ENCODE results near the gene CAMTA1. TPM values are rescaled to one million over a fixed set of nuclear protein-coding genes. Genes with fewer than 3 reads are reported as not detected.

The CAMTA1 gene
- total RNA-seq, 1 experiment from 2014 or later = 69.0 TPM

DNA sequence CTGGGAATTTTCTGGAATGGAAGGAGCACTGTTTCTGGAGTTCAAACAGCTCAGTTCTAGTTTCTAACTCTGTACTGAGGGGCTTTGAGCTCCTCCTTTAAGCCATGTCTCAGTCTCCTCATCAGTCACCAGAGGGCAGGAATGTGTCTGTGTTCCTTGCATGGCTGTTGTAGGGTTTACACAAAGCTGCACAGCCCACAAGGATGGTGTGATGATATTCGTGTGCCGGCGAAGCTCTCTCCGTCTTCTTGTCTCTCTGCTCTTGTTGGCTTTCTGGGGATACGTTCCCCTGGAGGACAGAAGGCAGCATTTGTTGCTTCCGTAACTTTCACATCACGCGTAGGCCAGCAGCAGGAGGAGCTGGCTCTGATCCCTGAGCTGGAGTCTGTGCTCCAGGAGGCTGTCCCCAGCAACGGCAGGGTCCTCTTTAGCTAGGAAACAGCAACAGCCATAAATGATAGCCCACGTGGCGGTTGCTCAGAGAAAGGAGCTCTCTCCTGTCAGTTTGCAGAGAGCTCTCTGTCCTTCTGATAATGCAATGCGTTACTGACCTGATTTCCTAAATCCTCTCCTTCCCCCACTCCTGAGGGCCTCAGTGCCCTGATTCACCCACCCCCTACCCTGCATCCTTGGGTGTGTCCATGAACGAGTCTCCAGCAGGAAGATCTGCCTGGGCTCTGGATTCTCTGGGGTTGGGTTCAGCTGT, 796.7 kb downstream of the CAMTA1 start:
- no peak for DNase-seq (ENCODE audit: low read depth)

DNA sequence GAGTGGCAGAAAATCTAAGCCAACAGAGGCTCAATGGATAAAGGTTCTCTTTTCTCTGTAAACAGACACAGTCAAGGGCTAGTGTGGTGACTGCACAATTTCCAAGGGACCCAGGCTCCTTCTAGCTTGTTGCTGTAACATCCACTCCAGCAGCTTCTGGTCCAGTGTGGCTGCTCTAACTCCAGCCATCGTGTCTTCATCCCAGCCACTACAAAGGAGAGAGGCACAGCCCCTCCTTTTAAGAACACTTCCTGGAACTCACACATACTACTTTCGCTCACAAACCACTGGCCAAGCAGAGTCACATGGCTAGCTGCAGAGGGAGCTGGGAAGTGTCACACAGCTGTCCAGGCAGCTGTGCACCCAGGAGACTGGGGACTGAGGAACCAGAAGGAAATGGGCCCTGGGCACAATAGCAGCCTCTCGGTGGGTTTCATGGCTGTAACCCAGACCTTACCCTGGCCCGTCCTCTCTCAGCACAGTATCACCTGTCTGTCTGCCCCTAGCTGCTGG, 797.3 kb downstream of the CAMTA1 start:
- DNase-seq (ENCODE audit: low read depth) = no peak

DNA sequence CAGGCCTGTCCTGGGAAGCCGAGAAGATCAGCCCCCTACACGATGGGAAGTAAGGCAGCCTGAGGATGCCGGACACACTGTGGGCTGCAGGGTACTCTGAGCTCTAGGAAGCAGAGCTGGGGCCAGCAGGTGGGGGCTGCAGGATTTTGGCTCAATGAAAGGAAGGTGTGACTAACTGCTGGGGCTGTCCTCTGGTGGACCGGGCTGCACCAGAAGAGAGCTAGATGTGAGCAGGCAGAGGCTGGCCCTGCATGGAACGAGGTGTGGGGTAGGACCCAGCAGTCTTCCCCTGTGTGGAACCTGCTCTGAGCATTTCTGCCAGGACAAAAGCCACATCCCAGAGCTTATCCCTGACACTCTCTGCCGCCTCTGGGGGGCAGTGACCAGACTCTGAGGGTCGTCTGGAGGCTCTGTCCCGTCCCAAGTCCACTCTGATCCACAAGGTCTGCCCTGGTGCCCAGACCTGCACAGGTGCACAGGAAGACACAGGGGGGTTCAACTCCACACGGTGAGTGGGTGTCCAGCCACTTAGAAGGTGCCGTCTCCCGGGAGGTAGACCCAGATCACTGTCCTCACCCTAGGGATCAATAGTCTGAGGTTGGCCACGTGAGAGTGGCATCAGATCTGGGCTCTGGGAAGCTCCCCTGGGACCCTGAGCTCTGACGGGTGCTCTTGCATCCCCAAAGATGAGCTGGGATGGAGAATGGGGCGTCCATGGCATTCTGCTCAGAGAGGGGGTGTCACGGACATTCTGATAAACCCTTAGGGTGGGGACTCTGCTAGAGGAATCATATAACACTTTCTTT, 798.2 kb downstream of the CAMTA1 start:
- no peak for DNase-seq (ENCODE audit: low read depth)

- DNase-seq (ENCODE audit: low read depth) = no peak
Observed at GRCh38 chr1:7584157-7584556, 798.9 kb downstream of the CAMTA1 start.

- no peak for DNase-seq (ENCODE audit: low read depth)
Observed at GRCh38 chr1:7584643-7585042, 799.4 kb downstream of the CAMTA1 start.

GRCh38 chr1:7585216-7585907, 800.1 kb downstream of the CAMTA1 start:
- DNase-seq (ENCODE audit: low read depth) = no peak

DNA sequence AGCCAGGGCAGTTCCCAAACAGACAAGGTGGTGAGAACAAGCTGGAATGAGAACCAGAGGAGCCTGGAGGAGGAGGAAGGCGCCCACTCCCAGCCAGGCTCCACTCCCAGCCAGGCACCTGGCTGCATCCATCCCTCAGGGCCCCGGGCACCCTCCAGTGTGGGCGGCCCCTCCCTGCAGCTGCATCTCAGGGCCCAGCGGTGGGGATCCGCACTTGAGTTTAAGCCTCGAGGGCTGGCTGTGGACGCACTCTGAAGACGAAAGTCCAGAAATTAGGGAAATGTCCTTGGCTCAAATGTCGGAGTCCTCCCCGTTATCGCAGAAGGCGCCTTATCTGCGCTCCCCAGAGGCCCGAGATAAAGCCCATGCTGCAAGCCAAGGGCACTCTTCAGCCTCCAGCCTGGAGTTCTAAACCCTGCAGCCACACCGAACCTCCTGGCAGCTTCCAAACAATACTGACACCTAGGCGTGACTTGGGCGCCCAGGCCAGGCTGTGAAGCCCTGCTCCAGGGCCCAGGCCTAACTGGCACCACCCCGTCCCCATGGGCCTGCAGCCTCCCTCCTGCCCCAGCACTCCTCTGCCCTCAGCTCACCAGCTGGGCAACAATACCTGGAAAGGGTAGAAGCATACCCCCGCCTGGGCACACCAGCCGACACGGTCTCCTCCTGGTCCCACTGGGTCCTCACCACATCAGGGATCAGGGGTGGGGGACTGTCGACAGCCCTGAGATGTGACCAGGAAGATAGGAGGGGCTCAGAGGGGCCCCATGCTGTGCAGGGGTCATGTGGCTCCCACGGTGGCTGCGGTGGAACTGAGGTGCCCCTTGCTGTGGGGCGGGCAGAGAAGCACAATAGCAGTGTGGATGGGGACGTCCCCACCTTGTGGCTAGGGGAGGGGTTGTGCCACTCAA, 801.0 kb downstream of the CAMTA1 start:
- DNase-seq (ENCODE audit: low read depth) = no peak

DNA sequence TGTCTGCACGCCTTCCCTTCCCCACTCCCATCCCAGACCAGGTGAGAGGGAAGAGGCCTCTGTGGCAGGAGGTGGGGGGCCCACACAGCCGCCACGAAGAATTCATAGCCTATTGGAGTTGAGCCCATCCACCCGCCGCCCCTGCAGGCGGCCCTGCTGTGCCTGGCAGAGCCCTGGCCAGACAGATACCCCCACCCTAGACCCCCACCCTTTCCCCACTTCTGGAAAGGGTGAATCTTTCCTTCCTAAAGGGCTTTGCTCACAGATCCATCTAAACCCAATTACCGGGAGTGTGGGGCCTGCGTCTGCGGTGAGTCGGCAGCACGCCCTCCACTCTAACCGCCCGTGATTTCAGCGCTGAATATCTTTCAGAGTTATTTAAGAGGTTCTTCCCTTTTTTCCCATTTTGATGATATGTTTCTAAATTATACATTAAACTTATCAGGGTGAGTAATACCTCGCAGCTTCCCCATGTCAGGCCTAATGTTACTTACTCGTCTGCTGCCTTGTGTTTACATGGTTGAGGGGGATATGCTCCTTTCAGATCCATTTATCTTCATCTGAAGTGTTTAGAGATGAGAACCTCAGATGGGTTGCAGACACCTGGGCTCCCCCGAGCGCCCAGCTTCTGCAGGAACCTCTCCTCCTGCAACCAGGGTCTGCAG, 802.0 kb downstream of the CAMTA1 start:
- no peak for DNase-seq (ENCODE audit: low read depth)

DNA sequence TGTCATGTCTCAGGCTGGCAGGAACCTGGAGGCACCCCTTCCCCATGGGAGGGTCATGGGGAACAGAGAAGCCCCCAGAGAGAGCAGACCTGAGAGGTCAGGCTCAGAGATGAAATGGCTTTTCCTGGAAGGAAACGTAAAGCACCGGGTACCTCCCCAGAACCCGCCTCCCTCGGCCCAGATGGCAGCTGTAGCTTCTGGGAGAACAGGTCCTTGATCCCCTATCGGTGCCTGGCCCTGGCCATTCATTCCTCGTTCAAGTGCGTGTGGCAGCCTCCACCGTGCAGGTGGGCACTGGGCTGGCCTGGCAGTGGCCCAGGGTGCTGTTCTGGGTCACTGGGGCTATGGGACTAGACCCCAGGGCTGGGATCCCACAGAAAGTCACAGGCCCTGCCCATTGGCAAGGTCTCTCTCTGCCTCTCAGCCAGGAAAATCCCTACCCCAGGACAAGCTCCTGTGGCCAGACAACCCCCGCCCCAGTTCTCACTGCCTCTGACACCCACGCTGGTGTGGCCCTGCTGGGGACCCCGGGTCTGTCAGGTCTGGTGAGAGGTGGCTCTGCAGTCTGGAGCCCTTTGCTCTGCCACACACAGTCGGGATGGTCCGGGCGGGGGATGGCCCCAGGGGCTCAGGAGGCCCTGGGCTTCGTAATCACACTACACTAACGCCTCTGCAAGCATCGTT, 802.7 kb downstream of the CAMTA1 start:
- no peak for DNase-seq (ENCODE audit: low read depth)

DNA sequence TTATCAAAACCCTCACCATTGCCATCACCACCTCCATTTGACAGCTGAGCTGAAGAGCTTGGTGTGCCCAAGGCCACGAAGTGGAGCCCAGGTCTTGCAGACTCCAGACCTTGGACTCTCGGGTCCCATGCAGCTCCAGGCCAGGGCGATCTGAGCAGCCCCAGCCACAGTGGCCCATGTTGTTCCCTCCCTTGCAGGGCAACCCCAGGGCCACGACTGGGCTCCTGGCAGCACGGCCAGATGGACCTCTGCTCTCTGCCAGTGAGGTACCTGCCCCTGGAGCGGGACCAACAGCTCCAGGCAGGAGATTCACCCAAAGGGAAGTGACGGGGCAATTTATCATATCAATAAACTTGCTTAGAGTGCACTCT, 803.2 kb downstream of the CAMTA1 start:
- DNase-seq (ENCODE audit: low read depth) = no peak

GRCh38 chr1:7589080-7589735, 804.0 kb downstream of the CAMTA1 start:
- no peak for DNase-seq (ENCODE audit: low read depth)

- DNase-seq (ENCODE audit: low read depth) = no peak
Observed at GRCh38 chr1:7589774-7590425, 804.6 kb downstream of the CAMTA1 start.

DNA sequence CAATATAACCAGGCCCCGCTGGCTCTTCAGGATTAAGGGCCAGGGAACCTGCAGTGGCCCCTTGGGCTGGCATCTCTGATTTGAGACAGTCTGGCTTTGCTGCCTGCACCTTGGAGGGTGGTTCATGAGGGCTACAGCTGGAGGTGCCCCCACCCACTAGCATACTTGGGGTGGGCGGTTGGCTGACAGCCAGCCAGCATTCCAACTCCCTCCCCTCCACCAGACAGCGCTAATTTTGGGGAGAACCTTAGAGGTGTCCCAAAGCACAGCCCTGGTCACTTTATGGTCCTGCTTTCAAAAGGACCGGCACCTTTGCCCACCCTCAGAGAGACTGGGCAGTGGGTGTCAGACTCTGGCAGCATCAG, 805.2 kb downstream of the CAMTA1 start:
- DNase-seq (ENCODE audit: low read depth) = no peak

- DNase-seq (ENCODE audit: low read depth) = no peak
Observed at GRCh38 chr1:7591565-7591964, 806.3 kb downstream of the CAMTA1 start.

DNA sequence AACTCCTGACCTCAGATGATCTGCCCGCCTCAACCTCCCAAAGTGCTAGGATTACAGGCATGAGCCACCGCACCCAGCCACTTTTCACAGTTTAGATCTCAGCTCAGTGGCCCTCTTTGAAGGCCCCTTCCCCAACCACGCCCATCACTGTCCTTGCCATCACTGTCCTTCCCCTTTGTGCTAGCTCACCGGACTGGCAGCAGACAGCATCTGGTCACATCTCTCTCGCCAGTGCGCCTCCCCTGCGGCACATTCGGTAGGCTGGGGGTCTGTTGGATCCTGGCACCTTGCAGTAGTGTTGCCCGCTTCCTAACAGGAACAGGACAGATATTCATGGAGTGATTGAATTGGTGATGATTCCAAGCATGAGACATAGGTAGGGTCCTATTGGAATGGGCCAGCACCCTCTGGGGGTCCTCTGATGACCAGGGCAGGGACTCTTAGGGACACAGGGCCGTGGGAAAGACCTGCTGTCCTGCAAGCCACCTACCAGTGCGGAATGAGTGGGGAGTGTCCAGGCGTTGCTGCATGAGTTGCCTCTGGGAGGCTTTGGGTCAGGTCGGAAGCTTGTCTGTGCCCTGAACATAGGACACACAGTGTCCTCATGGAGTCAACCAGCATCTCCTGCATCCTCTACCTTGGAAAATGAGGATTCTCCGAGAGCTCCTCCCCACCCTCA, 807.0 kb downstream of the CAMTA1 start:
- DNase-seq (ENCODE audit: low read depth) = no peak

GRCh38 chr1:7594002-7594713, 808.9 kb downstream of the CAMTA1 start:
- DNase-seq (ENCODE audit: low read depth) = no peak

DNA sequence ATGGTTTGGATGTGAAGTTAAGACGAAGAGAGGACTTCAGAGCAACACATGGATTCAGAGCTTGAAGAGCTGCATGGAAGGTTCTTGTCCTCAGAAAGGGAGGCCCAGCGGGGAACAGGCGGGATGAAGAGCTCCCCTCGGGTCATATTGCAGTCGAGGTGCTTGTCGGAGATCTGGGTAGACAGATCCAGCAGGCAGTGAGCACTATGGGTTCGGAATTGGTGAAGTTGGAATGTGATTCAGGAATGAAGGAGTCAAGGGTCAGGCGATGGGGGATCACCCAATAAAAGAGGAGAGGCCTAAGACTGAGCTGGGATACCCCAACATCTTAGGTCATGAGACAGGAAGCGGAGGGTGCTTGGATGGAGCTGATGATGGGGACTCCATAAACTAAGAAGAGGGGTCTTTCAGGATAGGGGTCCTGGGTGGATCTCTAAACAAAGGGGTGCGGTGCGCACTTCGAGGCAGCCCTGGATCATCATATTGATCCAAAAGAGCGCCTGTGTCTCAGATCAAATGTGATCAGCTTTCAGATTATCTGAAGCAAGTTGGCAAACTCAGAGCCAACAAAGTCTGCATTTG, 809.6 kb downstream of the CAMTA1 start:
- DNase-seq (ENCODE audit: low read depth) = no peak

GRCh38 chr1:7595336-7595735, 810.1 kb downstream of the CAMTA1 start:
- DNase-seq (ENCODE audit: low read depth) = no peak

Data from LHCN-M2 (cell line).